Coronary artery (tissue), 2 donors: ENCODE data around the gene ZP1.

Source experiments
- DNase-seq: peaks from one replicate; pipeline ENCODE4 v3.0.0-alpha.2; 2017; ENCODE audit warnings: low spot score
- H3K27ac ChIP-seq, 2 donors: fragments of 200-600 bp; sonication (generic); one replicate each; pipeline ENCODE4 v1.5.1; 2016 to 2019
- H3K4me3 ChIP-seq: fragments of 200-600 bp; sonication (generic); 2 replicates; pipeline ENCODE4 v1.5.1; 2016; ENCODE audit warnings: mild to moderate bottlenecking, moderate library complexity
- CTCF ChIP-seq: fragments of 200-600 bp; sonication (generic); IDR thresholded peaks from one replicate; pipeline ENCODE4 v1.5.1; 2019; ENCODE audit warnings: antibody characterized with exemption

ZP1 gene

GRCh38 chr11:60840470-60841430, 26.6 kb upstream of the ZP1 start:
- DNase-seq = no peak
- Histone ChIP-seq H3K4me3 (peak overlapping the region; percentile 73), H3K27ac (peak overlapping the region in 1 of 2 donors; percentile 81)
- TF ChIP-seq CTCF = no peak

GRCh38 chr11:60841797-60842667, 25.3 kb upstream of the ZP1 start, which contains the start of gene CCDC86:
TSS of gene CCDC86 (plus strand) at chr11:60842113. CDS start at chr11:60842125, 12 bp downstream.
- H3K27ac ChIP-seq = peak within 1 kb of the TSS; percentile 67 to 81
- peak within 1 kb of the TSS; percentile 73 for H3K4me3 ChIP-seq
- no peak for TF ChIP-seq CTCF
- peak; percentile 98 for DNase-seq

DNA sequence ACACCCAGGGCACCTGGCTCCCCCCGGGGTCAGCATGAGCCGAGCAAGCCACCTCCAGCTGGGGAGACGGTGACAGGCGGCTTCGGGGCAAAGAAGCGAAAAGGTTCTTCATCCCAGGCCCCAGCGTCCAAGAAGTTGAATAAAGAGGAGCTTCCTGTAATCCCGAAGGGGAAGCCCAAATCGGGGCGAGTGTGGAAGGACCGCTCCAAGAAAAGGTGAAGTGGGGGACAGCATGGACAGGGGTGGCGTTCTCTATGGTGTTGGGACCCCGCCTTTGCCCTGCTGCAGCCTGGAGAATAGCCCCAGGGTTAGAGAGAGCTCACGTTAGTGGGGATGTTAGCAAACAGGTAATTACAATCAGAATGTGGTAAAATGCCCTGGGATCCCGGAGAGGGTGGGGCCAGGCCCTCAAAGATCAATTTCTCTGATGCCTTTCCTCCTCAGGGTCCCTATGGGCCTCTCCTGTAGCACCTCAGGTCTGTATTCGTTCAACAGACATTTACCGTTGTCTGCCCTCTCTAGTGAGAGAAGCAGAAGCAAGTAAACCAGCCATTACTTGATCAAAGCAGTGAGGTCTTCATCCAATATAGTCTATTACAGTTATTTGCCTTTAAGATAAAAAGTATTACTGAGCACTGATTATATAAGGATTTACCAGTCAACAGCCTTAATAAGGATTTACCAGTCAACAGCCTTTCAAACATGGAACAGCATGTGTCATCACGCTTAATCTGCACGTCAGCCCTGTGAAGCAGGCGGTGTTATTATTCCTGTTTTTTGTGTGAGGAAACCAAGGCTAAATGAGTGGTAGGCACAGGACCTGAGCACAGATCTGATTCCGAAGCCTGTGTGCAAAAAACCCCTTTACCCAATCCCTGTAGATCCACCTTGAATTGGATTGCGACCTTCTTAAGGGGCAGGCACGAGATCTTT, 24.4 kb upstream of the ZP1 start:
- TF ChIP-seq CTCF = no peak
- Histone ChIP-seq H3K4me3 (peak overlapping the region; percentile 73), H3K27ac (peak overlapping the region; percentile 67 to 81)
- no peak for DNase-seq

- DNase-seq = no peak
- H3K4me3 ChIP-seq = peak overlapping the region; percentile 73
- TF ChIP-seq CTCF = no peak
- H3K27ac ChIP-seq = no peak overlapping the region
These were observed 23.1 kb upstream of the ZP1 start for GRCh38 chr11:60844045-60844869.

DNA sequence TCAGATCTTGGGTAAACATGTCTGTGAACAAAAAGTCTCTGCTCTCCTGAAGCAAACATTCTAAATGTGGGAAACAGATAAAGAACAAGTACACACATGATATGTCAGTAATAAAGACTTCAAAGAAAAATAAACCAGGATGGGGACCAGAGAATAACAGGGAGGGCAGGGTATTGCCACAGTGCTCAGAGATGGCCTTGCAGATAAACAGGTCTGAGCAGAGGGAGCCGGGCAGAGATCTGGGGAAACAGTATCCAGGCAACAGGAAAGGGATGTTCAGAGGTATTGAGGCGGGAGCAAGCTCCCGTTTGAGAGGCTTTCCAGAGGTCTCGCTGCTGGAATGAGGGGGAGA, 22.5 kb upstream of the ZP1 start:
- Histone ChIP-seq H3K4me3 (no peak overlapping the region), H3K27ac (no peak overlapping the region)
- no peak for TF ChIP-seq CTCF
- no peak for DNase-seq
